Vein endothelial cell (primary cell): ENCODE data around the gene FLT1. TPM values are rescaled to one million over a fixed set of nuclear protein-coding genes. Genes with fewer than 3 reads are reported as not detected.

Experiments
- total RNA-seq: library from RNA; depleted of rRNA; stranded (reverse); fragments of >200 nt; gene quantifications from 2 replicates; pipeline ENCODE4 v1.2.3, GENCODE V29; 2012

Gene FLT1, protein sequence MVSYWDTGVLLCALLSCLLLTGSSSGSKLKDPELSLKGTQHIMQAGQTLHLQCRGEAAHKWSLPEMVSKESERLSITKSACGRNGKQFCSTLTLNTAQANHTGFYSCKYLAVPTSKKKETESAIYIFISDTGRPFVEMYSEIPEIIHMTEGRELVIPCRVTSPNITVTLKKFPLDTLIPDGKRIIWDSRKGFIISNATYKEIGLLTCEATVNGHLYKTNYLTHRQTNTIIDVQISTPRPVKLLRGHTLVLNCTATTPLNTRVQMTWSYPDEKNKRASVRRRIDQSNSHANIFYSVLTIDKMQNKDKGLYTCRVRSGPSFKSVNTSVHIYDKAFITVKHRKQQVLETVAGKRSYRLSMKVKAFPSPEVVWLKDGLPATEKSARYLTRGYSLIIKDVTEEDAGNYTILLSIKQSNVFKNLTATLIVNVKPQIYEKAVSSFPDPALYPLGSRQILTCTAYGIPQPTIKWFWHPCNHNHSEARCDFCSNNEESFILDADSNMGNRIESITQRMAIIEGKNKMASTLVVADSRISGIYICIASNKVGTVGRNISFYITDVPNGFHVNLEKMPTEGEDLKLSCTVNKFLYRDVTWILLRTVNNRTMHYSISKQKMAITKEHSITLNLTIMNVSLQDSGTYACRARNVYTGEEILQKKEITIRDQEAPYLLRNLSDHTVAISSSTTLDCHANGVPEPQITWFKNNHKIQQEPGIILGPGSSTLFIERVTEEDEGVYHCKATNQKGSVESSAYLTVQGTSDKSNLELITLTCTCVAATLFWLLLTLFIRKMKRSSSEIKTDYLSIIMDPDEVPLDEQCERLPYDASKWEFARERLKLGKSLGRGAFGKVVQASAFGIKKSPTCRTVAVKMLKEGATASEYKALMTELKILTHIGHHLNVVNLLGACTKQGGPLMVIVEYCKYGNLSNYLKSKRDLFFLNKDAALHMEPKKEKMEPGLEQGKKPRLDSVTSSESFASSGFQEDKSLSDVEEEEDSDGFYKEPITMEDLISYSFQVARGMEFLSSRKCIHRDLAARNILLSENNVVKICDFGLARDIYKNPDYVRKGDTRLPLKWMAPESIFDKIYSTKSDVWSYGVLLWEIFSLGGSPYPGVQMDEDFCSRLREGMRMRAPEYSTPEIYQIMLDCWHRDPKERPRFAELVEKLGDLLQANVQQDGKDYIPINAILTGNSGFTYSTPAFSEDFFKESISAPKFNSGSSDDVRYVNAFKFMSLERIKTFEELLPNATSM (N-terminal part only)
- 135 and 147 TPM in 2 replicates for total RNA-seq

DNA sequence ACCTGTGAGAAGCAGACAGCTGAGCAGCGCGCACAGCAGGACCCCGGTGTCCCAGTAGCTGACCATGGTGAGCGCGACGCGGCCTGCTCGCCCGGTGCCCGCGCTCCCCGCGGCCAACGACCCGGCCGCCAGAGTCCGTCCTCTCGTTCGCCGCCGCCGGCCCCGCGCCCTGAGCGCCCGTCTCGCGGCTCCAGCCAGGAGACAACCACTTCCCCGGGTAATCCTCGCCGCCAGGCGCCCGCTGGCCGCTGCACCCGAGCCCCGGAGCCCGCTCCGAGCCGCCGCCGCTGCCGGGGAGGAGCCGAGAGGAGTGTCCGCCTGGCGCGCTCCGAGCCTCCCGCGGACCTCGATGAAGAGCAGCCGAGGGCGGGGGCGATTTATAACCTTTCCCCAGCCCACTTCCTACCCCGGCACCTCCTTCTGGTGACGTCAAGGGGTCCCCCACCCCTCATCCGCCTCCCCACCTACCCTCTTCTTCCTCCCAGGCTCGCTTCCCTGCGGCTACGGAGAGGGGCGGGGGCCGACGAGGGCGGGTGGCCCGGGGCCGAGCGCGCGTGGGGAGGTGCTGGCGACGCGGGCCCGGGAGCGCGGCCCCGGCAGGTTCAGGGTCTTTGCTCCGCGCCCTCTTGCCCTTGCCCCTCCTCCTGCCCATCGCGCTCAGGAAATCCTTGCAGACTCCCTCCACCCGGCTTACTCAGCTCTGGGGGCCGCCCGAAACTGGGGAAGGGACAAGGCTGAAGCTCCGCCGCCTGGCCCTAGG, at the start of gene FLT1:
FLT1 (minus strand) TSS at position 351 of the 760 bp plus-strand sequence; CDS start at position 66, 285 bp downstream.

Other genes with a start within 250 kb of the FLT1 start
- gene POMP, start 164.0 kb upstream of the FLT1 start, total RNA-seq = 85.9 and 99.2 TPM in 2 replicates
- 3.3 and 5.2 TPM in 2 replicates for gene SLC46A3, start 223.8 kb upstream of the FLT1 start, total RNA-seq